HCT116 (cell line): ENCODE measurements around the gene NAB1. TPM values are rescaled to one million over a fixed set of nuclear protein-coding genes. Genes with fewer than 3 reads are reported as not detected.

Experiments
- ATAC-seq: fragments of 200-7000 bp; cut with Tn5 transposase; 2 replicates; pipeline ENCODE4 v1.9.1; 2020; ENCODE audit warnings: mild to moderate bottlenecking, moderate library complexity
- BruUV-seq: library from RNA; stranded (reverse); fragments of 400-500 nt; replicated peaks from 2 replicates; lab custom pipeline; 2021; lab: Mats Ljungman, UMichigan
- CTCF ChIA-PET: fragments of 300-600 bp; sonication (Branson Sonifier 250); formaldehyde crosslinking; loops from one replicate; lab custom pipeline; 2021; ENCODE audit warnings: antibody characterized with exemption; lab: Charles Lee
- POLR2A ChIA-PET: fragments of 300-600, 350-600 bp; sonication (Branson Sonifier 250); formaldehyde crosslinking; loops from one replicate; lab custom pipeline; 2021; ENCODE audit warnings: antibody characterized with exemption; lab: Charles Lee
- RAD21 ChIA-PET, 2 experiments: fragments of 300-600 bp; sonication (Branson Sonifier 250); formaldehyde crosslinking; loops; one replicate each; lab custom pipeline; 2023; ENCODE audit warnings: low total read pairs in 2 of 2; ENCODE audit not compliant: uncharacterized antibody in 2 of 2, unreplicated experiment in 2 of 2, low non-redundant PET in 1 of 2; lab: Charles Lee
- DNase-seq: peaks from one replicate; pipeline ENCODE4 v3.0.0-alpha.2; 2010; ENCODE audit warnings: low read depth, low spot score
- H2AFZ ChIP-seq: fragments of 200-600 bp; shearing (Covaris generic), sonication (generic); 2 replicates; pipeline ENCODE4 v1.6.1; 2017; ENCODE audit warnings: low read depth, mixed run types, mixed read lengths, antibody characterized with exemption, low read length; ENCODE audit not compliant: poor library complexity, severe bottlenecking
- H3K27ac ChIP-seq: 2 replicates; pipeline ENCODE4 v1.5.1; 2012; ENCODE audit warnings: low read depth, low read length
- H3K27me3 ChIP-seq: fragments of 200-600 bp; sonication (generic); 2 replicates; pipeline ENCODE4 v1.6.1; 2016; ENCODE audit warnings: mixed run types, low read length, mixed read lengths; ENCODE audit not compliant: insufficient read depth
- H3K36me3 ChIP-seq, 2 experiments: fragments of 200-500 bp in 1 of 2; fragments of 200-600 bp in 1 of 2; sonication (Bioruptor generic) in 1 of 2; sonication (generic) in 1 of 2; 2 replicates each; pipeline versions ENCODE4 v1.5.1 to v1.6.1; 2014 to 2016; ENCODE audit warnings: low read length in 2 of 2, inconsistent platforms in 1 of 2, mixed read lengths in 1 of 2, mixed run types in 1 of 2; ENCODE audit not compliant: insufficient read depth in 2 of 2, control insufficient read depth in 1 of 2
- H3K4me1 ChIP-seq, 2 experiments: fragments of 200-600 bp in 1 of 2; sonication (generic) in 1 of 2; 2 replicates each; pipeline versions ENCODE4 v1.5.1 to v1.6.1; 2012 to 2017; ENCODE audit warnings: low read length in 2 of 2, inconsistent platforms in 1 of 2, mild to moderate bottlenecking in 1 of 2, mixed read lengths in 1 of 2, mixed run types in 1 of 2, moderate library complexity in 1 of 2; ENCODE audit not compliant: insufficient read depth in 2 of 2, control insufficient read depth in 1 of 2
- H3K4me2 ChIP-seq: fragments of 200-600 bp; sonication (generic); 2 replicates; pipeline ENCODE4 v1.6.1; 2017; ENCODE audit warnings: mixed run types, low read length, mixed read lengths
- H3K4me3 ChIP-seq, 2 experiments: fragments of 200-600 bp in 1 of 2; sonication (generic) in 1 of 2; replicated peaks in 1 of 2; 2 replicates each; pipeline ENCODE4 v1.5.1; 2011 to 2016; ENCODE audit warnings: low read length in 2 of 2, control low read depth in 1 of 2, low read depth in 1 of 2, mild to moderate bottlenecking in 1 of 2, mixed read lengths in 1 of 2, mixed run types in 1 of 2
- H3K79me2 ChIP-seq: fragments of 200-600 bp; sonication (generic); 2 replicates; pipeline ENCODE4 v1.6.1; 2017; ENCODE audit warnings: mild to moderate bottlenecking, mixed run types, low read length, moderate library complexity, mixed read lengths; ENCODE audit not compliant: insufficient read depth
- H3K9ac ChIP-seq: fragments of 200-600 bp; sonication (generic); 2 replicates; pipeline ENCODE4 v1.6.1; 2016; ENCODE audit warnings: low read length, mixed read lengths
- H3K9me2 ChIP-seq: fragments of 200-600 bp; sonication (generic), shearing (Covaris generic); 2 replicates; pipeline ENCODE4 v1.6.1; 2017; ENCODE audit warnings: mixed run types, mild to moderate bottlenecking, moderate library complexity; ENCODE audit not compliant: insufficient read depth
- H3K9me3 ChIP-seq, 2 experiments: fragments of 200-500 bp in 1 of 2; fragments of 200-600 bp in 1 of 2; sonication (Bioruptor generic) in 1 of 2; sonication (generic) in 1 of 2; 2 replicates each; pipeline ENCODE4 v1.6.1; 2014 to 2017; ENCODE audit warnings: low read length in 2 of 2, mixed read lengths in 2 of 2, inconsistent platforms in 1 of 2, low read depth in 1 of 2, mild to moderate bottlenecking in 1 of 2, mixed run types in 1 of 2, moderate library complexity in 1 of 2; ENCODE audit not compliant: control insufficient read depth in 1 of 2, insufficient read depth in 1 of 2
- H4K20me1 ChIP-seq: fragments of 200-600 bp; sonication (generic), shearing (Covaris generic); 2 replicates; pipeline ENCODE4 v1.6.1; 2017; ENCODE audit warnings: mixed run types, mild to moderate bottlenecking, moderate library complexity; ENCODE audit not compliant: insufficient read depth
- EGR1 ChIP-seq: IDR thresholded peaks from 2 replicates; pipeline ENCODE4 v1.6.1; 2012; ENCODE audit warnings: low read depth
- EZH2phosphoT487 ChIP-seq: fragments of 200-600 bp; IDR thresholded peaks from 2 replicates; pipeline ENCODE4 v1.6.1; 2018; ENCODE audit warnings: antibody characterized with exemption, borderline replicate concordance
- FOSL1 ChIP-seq: IDR thresholded peaks from 2 replicates; pipeline ENCODE4 v1.6.1; 2012; ENCODE audit warnings: low read depth
- JUND ChIP-seq: IDR thresholded peaks from 2 replicates; pipeline ENCODE4 v1.6.1; 2012
- MAX ChIP-seq: IDR thresholded peaks from 2 replicates; pipeline ENCODE4 v1.6.1; 2012
- POLR2AphosphoS5 ChIP-seq: IDR thresholded peaks from 2 replicates; pipeline ENCODE4 v1.6.1; 2011; ENCODE audit warnings: mild to moderate bottlenecking, low read depth, low read length, moderate library complexity
- RAD21 ChIP-seq: IDR thresholded peaks from 2 replicates; pipeline ENCODE4 v1.6.1; 2012; ENCODE audit warnings: low read depth, mild to moderate bottlenecking
- REST ChIP-seq: IDR thresholded peaks from 2 replicates; pipeline ENCODE4 v1.6.1; 2012; ENCODE audit warnings: low read depth
- SIN3A ChIP-seq: IDR thresholded peaks from 2 replicates; pipeline ENCODE4 v1.6.1; 2012; ENCODE audit warnings: low read depth
- SP1 ChIP-seq: IDR thresholded peaks from 2 replicates; pipeline ENCODE4 v1.6.1; 2012; ENCODE audit warnings: low read depth
- YY1 ChIP-seq: IDR thresholded peaks from 2 replicates; pipeline ENCODE4 v1.6.1; 2011; ENCODE audit warnings: low read length, low read depth, moderate library complexity, mild to moderate bottlenecking; ENCODE audit not compliant: insufficient replicate concordance; ENCODE audit errors: extremely low read depth
- ZBTB33 ChIP-seq: IDR thresholded peaks from 2 replicates; pipeline ENCODE4 v1.6.1; 2011; ENCODE audit warnings: mild to moderate bottlenecking, low read length, moderate library complexity; ENCODE audit not compliant: insufficient replicate concordance; ENCODE audit errors: extremely low read depth
- ZFX ChIP-seq: fragments of 450-650 bp; IDR thresholded peaks from 2 replicates; pipeline ENCODE4 v1.6.1; 2017
- ZNF274 ChIP-seq: fragments of 200-500 bp; sonication (Bioruptor generic); IDR thresholded peaks from 2 replicates; pipeline ENCODE4 v1.6.1; 2014; ENCODE audit warnings: mild to moderate bottlenecking, low read depth, low read length, inconsistent platforms
- intact Hi-C: fragments of 100-400 bp; cut with micrococcal nuclease; formaldehyde crosslinking; loops from 2 replicates; pipeline ENCODE4 v1.10.0; 2022
- total RNA-seq: library from RNA; stranded (reverse); gene quantifications from one replicate; pipeline ENCODE4 v1.2.1, GENCODE V29; 2021; ENCODE audit not compliant: unreplicated experiment

Gene NAB1
- total RNA-seq, 1 experiment from 2014 or later = 43.8 TPM

DNA sequence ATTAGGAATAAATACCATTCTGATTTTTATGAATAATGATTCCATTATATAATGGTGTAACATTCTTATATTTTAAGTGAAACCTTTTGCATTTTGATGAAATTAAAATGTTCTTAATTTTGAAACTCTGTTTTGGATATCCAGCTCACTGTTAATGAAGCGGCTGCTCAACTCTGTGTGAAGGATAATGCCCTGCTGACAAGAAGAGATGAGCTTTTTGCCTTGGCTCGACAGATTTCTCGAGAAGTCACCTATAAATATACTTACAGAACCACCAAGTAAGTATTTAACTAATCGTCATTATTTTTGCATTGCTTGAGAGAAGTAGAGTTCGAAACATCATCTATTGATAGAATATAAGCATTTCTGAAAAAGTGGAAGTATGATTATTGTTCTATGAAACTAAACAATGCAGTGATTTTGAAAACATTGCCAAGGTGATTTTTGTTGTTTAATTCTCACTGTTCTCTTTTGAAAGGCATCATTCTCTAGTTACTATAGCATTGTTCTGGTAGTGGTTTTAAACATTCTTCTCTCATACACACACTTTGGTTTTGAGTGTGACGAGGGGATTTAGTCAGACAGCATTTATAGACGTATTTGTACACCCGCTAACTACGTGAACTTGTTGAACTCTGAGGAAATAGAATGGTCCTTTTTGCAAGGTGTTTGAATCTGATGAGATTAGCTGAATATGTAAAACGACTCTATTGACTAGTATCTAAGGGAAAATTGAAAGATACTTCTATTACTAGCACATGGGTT lies 21.5 kb downstream of the NAB1 start (continued):
- TF ChIP-seq REST = no peak
- no peak for TF ChIP-seq FOSL1

- TF ChIP-seq SIN3A = no peak
- no peak for TF ChIP-seq MAX
- no peak for TF ChIP-seq POLR2AphosphoS5
- TF ChIP-seq ZBTB33 = no peak
- no peak for TF ChIP-seq ZFX
- no peak for TF ChIP-seq RAD21
- TF ChIP-seq ZNF274 = no peak
- no peak for TF ChIP-seq SP1
- no peak for TF ChIP-seq JUND
- no peak for TF ChIP-seq EZH2phosphoT487
- no peak for TF ChIP-seq YY1
- TF ChIP-seq EGR1 = no peak
- no peaks in the 10 kb centered on the region for H3K9me3 ChIP-seq
- no peak overlapping the region for H2AFZ ChIP-seq
- no peaks in the 10 kb centered on the region for H3K9me2 ChIP-seq
- no peak overlapping the region for H3K27ac ChIP-seq
- CTCF ChIA-PET = no interaction called here
- no peaks in the 10 kb centered on the region for H3K27me3 ChIP-seq
- peaks cover 4 to 8% of the 10 kb centered on the region in 2 experiments; a peak in 2 of 4 replicates for H3K36me3 ChIP-seq
- DNase-seq = no peak
- H3K4me2 ChIP-seq = no peak overlapping the region
- intact Hi-C loops = no loop called here
- no peak overlapping the region for H3K4me3 ChIP-seq
- POLR2A ChIA-PET = no interaction called here
- H3K9ac ChIP-seq = no peak overlapping the region
- no peaks in the 10 kb centered on the region for H4K20me1 ChIP-seq
- RAD21 ChIA-PET = no interaction called here
- no peaks in the 10 kb centered on the region; a peak in 1 of 4 replicates for H3K4me1 ChIP-seq
- no peaks in the 10 kb centered on the region for H3K79me2 ChIP-seq
- ATAC-seq = no peak
- no TSS peak for BruUV-seq
Observed at GRCh38 chr2:190674966-190675650, 26.2 kb downstream of the NAB1 start.
